Left ventricle myocardium inferior (tissue), 1 donor: ENCODE results near the gene PGM3. TPM values are rescaled to one million over a fixed set of nuclear protein-coding genes. Genes with fewer than 3 reads are reported as not detected.
"Not testable (repeated sequence)": the region's sequence is repeated elsewhere in the genome, so short reads cannot be mapped to it uniquely, and the experiment has no call there.

ENCODE experiments used
- DNase-seq: peaks from one replicate; pipeline ENCODE4 v3.0.0-alpha.2; 2020
- H3K27ac ChIP-seq: fragments of 200-600 bp; replicated peaks from 2 replicates; pipeline ENCODE4 v1.8.0; 2021
- H3K27me3 ChIP-seq: fragments of 200-600 bp; 2 replicates; pipeline ENCODE4 v1.8.0; 2021; ENCODE audit warnings: low read depth
- H3K36me3 ChIP-seq: fragments of 200-600 bp; 2 replicates; pipeline ENCODE4 v1.8.0; 2021
- H3K4me1 ChIP-seq: fragments of 200-600 bp; 2 replicates; pipeline ENCODE4 v1.8.0; 2021
- H3K4me3 ChIP-seq: fragments of 200-600 bp; 2 replicates; pipeline ENCODE4 v1.8.0; 2021; ENCODE audit warnings: mild to moderate bottlenecking, moderate library complexity
- H3K9me3 ChIP-seq: fragments of 200-600 bp; replicated peaks from 2 replicates; pipeline ENCODE4 v1.8.0; 2021
- intact Hi-C: fragments of 100-400 bp; cut with micrococcal nuclease; formaldehyde crosslinking; loops from one replicate; pipeline ENCODE4 v1.11.0; 2022
- total RNA-seq: library from RNA; stranded (reverse); fragmentation: NEBNext Ultra II Directional; extraction: Animal tissue kit (Norgen Biotek cat#: 25700); gene quantifications from one replicate; pipeline ENCODE4 v1.2.1, GENCODE V29; 2021
- TF ChIP-seq, protein P1 (sequence below): fragments of 200-600 bp; IDR thresholded peaks from 2 replicates; pipeline ENCODE4 v1.8.0; 2021; ENCODE audit warnings: antibody characterized with exemption, mild to moderate bottlenecking, borderline replicate concordance
- donor health status: DM: no; HTN: yes; CAD: no; lungs with severe emphysema.

Gene PGM3
- total RNA-seq, 1 donor from 2014 or later = 16.1 TPM

DNA sequence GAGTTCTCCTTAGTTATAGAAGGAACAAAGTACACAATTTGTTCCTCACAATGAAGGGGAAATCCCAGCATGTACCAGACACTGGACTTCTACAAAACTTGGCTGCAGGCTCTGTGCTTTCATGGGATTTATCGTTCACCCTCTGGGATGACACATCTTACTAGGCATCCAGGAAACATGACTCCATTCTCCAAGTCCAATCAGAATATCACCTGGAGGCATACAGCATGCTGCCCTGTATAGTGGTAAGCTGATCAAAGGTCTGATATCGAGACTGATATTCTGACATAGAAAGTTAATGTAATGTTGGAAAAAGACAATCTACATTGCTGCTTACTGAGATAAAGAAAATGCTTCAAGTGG is 6.8 kb upstream of the PGM3 start:
- DNase-seq = no peak
- H3K4me3 ChIP-seq = no peak overlapping the region
- peaks cover 12% of the 10 kb centered on the region for H3K36me3 ChIP-seq
- no peaks in the 10 kb centered on the region for H3K9me3 ChIP-seq
- no peak overlapping the region for H3K27ac ChIP-seq
- no peaks in the 10 kb centered on the region for H3K27me3 ChIP-seq
- H3K4me1 ChIP-seq = peaks cover 1% of the 10 kb centered on the region
- TF ChIP-seq, protein P1, sequence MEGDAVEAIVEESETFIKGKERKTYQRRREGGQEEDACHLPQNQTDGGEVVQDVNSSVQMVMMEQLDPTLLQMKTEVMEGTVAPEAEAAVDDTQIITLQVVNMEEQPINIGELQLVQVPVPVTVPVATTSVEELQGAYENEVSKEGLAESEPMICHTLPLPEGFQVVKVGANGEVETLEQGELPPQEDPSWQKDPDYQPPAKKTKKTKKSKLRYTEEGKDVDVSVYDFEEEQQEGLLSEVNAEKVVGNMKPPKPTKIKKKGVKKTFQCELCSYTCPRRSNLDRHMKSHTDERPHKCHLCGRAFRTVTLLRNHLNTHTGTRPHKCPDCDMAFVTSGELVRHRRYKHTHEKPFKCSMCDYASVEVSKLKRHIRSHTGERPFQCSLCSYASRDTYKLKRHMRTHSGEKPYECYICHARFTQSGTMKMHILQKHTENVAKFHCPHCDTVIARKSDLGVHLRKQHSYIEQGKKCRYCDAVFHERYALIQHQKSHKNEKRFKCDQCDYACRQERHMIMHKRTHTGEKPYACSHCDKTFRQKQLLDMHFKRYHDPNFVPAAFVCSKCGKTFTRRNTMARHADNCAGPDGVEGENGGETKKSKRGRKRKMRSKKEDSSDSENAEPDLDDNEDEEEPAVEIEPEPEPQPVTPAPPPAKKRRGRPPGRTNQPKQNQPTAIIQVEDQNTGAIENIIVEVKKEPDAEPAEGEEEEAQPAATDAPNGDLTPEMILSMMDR = no peak
- intact Hi-C loops = no loop called here

DNA sequence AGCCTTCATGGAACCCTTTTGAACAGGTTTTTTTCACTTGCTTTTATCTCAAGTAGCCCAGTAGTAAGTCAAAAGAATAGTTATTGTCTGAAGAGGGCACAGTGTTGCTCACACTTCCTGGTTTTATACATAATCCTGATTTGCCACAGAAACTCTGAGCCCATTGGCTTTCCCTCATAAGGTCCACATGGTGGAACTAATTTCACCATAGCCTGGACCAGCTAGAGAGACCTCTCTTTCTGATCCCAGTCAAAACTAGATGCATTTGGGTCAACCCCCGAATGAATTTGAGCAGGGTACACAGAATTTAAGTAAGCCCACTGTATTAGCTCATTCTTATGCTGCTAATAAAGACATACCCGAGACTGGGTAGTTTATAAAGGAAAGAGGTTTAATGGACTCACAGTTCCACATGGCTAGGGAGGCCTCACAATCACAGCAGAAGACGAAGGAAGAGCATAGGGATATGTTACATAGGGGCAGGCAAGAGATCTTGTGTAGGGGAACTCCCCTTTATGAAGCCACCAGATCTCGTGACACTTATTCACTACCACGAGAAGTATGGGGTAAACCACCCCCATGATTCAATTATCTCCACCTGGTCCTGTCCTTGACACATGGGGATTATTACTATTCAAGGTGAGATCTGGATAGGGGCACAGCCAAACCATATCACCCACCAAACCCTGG is 6.3 kb upstream of the PGM3 start:
- TF ChIP-seq, protein P1 = no peak
- intact Hi-C loops = no loop called here
- H3K4me3 ChIP-seq = no peak overlapping the region
- no peaks in the 10 kb centered on the region for H3K27me3 ChIP-seq
- no peak overlapping the region for H3K27ac ChIP-seq
- H3K4me1 ChIP-seq = peaks cover 6% of the 10 kb centered on the region
- no peaks in the 10 kb centered on the region for H3K9me3 ChIP-seq
- H3K36me3 ChIP-seq = peaks cover 12% of the 10 kb centered on the region
- no peak for DNase-seq

DNA sequence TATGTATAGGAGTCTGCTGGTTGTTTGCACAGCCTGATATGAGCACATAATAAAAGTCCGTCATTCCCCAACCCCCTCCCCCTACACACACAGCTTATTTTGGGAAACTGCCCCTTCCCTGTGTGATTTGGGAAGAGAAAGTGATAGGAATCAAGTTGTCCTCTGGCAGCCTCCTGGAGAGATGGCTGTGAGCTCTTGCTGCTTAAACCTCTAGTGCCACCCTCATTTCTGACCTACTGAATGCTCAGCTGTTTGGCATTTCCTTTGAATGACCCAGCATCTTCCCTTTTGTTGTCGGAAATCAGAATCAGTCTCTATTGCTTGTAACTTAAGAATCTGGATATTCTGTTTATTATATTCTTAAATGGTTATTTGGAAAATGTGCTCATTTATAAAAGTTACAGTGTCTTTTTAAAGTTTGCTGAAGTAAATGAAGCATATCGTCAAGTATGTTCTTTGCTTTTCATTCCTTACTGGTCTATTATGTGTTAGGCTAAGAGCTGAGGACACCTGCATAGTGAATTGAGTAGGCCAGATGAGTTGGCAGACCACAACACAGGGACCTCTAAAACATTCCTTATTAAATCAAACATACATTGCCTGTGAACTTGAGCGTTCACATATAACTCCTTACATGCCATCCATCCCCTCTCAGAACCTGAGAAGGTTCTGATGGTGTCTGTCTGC is 5.6 kb upstream of the PGM3 start:
- H3K27me3 ChIP-seq = no peaks in the 10 kb centered on the region
- no peak for DNase-seq
- no peaks in the 10 kb centered on the region for H3K9me3 ChIP-seq
- TF ChIP-seq, protein P1 = no peak
- H3K4me1 ChIP-seq = peaks cover 13% of the 10 kb centered on the region
- H3K36me3 ChIP-seq = peaks cover 12% of the 10 kb centered on the region
- intact Hi-C loops = no loop called here
- H3K4me3 ChIP-seq = no peak overlapping the region
- no peak overlapping the region for H3K27ac ChIP-seq

DNA sequence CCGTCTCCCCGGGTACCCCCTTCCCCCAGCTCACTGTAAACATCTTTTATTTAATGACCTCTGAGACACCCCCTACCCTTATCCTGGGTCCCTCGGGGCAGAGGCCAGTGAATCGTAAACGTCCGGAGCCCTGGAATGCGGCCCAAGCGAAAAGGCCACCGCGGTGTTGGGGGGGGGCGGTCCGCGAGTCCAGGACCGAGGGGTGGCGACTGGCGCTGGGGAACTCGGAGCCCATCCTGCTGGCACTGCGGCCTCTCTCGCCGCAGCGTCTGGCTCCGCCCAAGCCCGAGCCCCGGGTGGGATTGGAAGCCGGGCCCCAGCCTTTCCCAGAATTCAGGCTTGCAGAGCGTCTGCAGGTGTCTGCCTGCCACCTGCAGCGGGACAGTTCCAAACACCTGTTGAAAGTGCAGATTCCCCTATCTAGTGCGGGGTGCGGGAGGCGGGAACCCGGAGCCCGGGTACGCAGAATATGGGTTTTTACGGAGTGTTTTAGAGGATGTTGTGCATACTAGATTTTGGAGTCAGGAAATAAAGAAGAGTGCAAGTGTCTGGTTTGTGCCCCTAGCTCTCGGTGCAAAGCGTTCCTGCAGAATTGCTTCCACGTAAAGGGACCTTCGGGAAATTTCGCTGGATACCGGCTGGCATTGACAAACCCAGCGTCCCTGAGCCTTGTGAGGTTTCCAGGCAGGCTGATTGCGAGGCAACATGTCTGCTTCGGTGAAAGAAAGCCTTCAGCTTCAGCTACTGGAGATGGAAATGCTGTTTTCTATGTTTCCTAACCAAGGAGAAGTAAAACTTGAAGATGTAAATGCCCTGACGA is 892 bp upstream of the PGM3 start:
- peak overlapping the region; percentile 84 for H3K27ac ChIP-seq
- peak; percentile 49 for DNase-seq
- H3K36me3 ChIP-seq = peaks cover 12% of the 10 kb centered on the region
- TF ChIP-seq, protein P1 = no peak
- peak overlapping the region; percentile 97 for H3K4me3 ChIP-seq
- H3K9me3 ChIP-seq = no peaks in the 10 kb centered on the region
- no peaks in the 10 kb centered on the region for H3K27me3 ChIP-seq
- H3K4me1 ChIP-seq = peaks cover 40% of the 10 kb centered on the region
- intact Hi-C loops = no loop called here

DNA sequence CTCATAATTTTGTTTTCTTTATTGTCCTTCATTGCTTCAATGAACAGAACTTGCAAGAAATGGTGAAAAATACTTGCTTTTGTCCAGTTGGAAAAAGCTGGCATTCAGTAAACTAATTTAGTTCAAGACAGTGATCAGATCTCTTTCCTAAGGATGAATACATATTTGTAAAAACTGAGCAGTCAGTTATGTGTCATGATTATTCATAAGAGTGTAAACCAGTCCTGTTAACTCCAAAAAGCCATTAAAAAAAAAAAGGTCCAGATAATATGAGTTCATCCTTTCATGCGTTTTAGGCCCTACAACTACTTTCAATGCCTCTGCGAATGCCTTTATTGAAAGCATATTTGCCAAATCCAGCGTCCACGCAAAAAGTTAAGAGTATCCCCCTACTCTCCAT is 609 bp downstream of the PGM3 start:
- Histone ChIP-seq H3K36me3 (peaks cover 20% of the 10 kb centered on the region), H3K27ac (peak overlapping the region; percentile 84), H3K4me3 (peak overlapping the region; percentile 97), H3K27me3 (no peaks in the 10 kb centered on the region), H3K4me1 (peaks cover 40% of the 10 kb centered on the region), H3K9me3 (no peaks in the 10 kb centered on the region)
- no peak for DNase-seq
- TF ChIP-seq, protein P1 = no peak
- intact Hi-C loops = no loop called here

DNA sequence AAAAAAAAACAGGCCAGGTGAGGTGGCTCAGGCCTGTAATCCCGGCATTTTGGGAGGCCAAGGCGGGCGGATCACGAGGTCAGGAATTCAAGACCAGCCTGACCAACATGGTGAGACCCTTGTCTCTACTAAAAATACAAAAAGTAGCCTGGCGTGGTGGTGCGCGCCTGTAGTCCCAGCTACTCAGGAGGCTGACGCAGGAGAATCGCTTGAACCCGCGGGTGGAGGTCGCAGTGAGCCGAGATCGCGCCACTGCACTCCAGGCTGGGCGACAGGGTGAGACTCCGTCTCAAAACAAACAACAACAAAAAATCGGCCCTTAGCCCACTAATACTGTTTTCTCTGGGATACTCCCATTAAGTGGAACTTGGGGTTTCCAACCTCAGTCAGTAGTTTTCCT is 1.1 kb downstream of the PGM3 start:
- H3K4me1 ChIP-seq = peaks cover 40% of the 10 kb centered on the region
- peaks cover 20% of the 10 kb centered on the region for H3K36me3 ChIP-seq
- H3K4me3 ChIP-seq = peak overlapping the region; percentile 97
- intact Hi-C loops, DNase-seq, H3K9me3 ChIP-seq, H3K27ac ChIP-seq, H3K27me3 ChIP-seq: not testable (repeated sequence)
